ENCODE results near the gene ZNF750.

- TF ChIP-seq EP300 (IDR thresholded peaks at IDR 0.05; ENCODE audit: borderline replicate concordance) (no peak), TEAD4 (IDR thresholded peaks at IDR 0.05) (no peak), USF1 (IDR thresholded peaks at IDR 0.05) (no peak), RAD21 (IDR thresholded peaks at IDR 0.05; ENCODE audit: low read depth) (no peak), REST (IDR thresholded peaks at IDR 0.05; ENCODE audit: low read depth) (no peak), CEBPB (IDR thresholded peaks at IDR 0.05) (no peak), EGR1 (IDR thresholded peaks at IDR 0.05) (no peak), ZBTB7A (IDR thresholded peaks at IDR 0.05; ENCODE audit: low read depth) (no peak), FOXM1 (IDR thresholded peaks at IDR 0.05; ENCODE audit: borderline replicate concordance, low read depth) (no peak), MAX (IDR thresholded peaks at IDR 0.05) (no peak), NFIC (IDR thresholded peaks at IDR 0.05) (no peak), YY1 (IDR thresholded peaks at IDR 0.05; ENCODE audit: low read depth) (no peak)
These were observed 30.3 kb upstream of the ZNF750 start for GRCh38 chr17:82870091-82870491.
